GM23338 (cell line): Measurements from ENCODE around the gene APP.

ENCODE experiments used
- CREB1 ChIP-seq: fragments of 250-450 bp; sonication (Bioruptor Pico); IDR thresholded peaks from 2 replicates; pipeline ENCODE4 v1.5.0; 2020; ENCODE audit warnings: low read depth, mild to moderate bottlenecking, moderate library complexity
- CTCF ChIP-seq, 2 experiments: fragments of 200-600 bp in 1 of 2; sonication (generic) in 1 of 2; conservative IDR thresholded peaks; 2 replicates each; pipeline versions ENCODE4 v1.5.1 to v1.6.1; 2016 to 2017; ENCODE audit warnings: antibody characterized with exemption in 2 of 2, low read depth in 2 of 2, mild to moderate bottlenecking in 2 of 2, moderate library complexity in 1 of 2
- EZH2 ChIP-seq: fragments of 200-600 bp; sonication (generic); IDR thresholded peaks from one replicate; pipeline ENCODE4 v1.8.0; 2017; ENCODE audit warnings: antibody characterized with exemption, mild to moderate bottlenecking, low read depth; ENCODE audit not compliant: unreplicated experiment
- EZH2phosphoT487 ChIP-seq: fragments of 200-600 bp; sonication (generic); IDR thresholded peaks from one replicate; pipeline ENCODE4 v1.8.1; 2018; ENCODE audit warnings: antibody characterized with exemption; ENCODE audit not compliant: unreplicated experiment
- JUNB ChIP-seq: IDR thresholded peaks from one replicate; pipeline ENCODE4 v1.6.1; 2016; ENCODE audit warnings: antibody characterized with exemption; ENCODE audit not compliant: unreplicated experiment
- POLR2AphosphoS5 ChIP-seq: IDR thresholded peaks from 2 replicates; pipeline ENCODE4 v1.6.1; 2016; ENCODE audit warnings: antibody characterized with exemption, low read depth
- REST ChIP-seq: IDR thresholded peaks from one replicate; pipeline ENCODE4 v1.6.1; 2018; ENCODE audit warnings: antibody characterized with exemption; ENCODE audit not compliant: unreplicated experiment
- ZNF114 ChIP-seq: fragments of 250-450 bp; sonication (Bioruptor Pico); IDR thresholded peaks from 2 replicates; pipeline ENCODE4 v1.5.0; 2020; ENCODE audit warnings: mild to moderate bottlenecking, moderate library complexity
- ZNF331 ChIP-seq: fragments of 250-450 bp; sonication (Bioruptor Pico); IDR thresholded peaks from 2 replicates; pipeline ENCODE4 v1.5.0; 2020; ENCODE audit warnings: low read depth, mild to moderate bottlenecking, moderate library complexity
- ZNF462 ChIP-seq: fragments of 250-450 bp; sonication (Bioruptor Pico); IDR thresholded peaks from 2 replicates; pipeline ENCODE4 v1.5.0; 2020; ENCODE audit warnings: mild to moderate bottlenecking, moderate library complexity

GRCh38 chr21:25858325-25858724, 312.2 kb downstream of the APP start:
- TF ChIP-seq POLR2AphosphoS5 (no peak), REST (no peak), ZNF331 (no peak), CTCF (conservative IDR thresholded peaks at IDR 0.05; ENCODE audit: low read depth in 2 of 2) (no peak), EZH2 (no peak), EZH2phosphoT487 (no peak), CREB1 (CRISPR knock-in tag) (no peak), ZNF114 (no peak), JUNB (no peak), ZNF462 (CRISPR knock-in tag) (no peak)
